ENCODE results near the gene BMP10. TPM values are rescaled to one million over a fixed set of nuclear protein-coding genes. Genes with fewer than 3 reads are reported as not detected.

BMP10 gene, protein sequence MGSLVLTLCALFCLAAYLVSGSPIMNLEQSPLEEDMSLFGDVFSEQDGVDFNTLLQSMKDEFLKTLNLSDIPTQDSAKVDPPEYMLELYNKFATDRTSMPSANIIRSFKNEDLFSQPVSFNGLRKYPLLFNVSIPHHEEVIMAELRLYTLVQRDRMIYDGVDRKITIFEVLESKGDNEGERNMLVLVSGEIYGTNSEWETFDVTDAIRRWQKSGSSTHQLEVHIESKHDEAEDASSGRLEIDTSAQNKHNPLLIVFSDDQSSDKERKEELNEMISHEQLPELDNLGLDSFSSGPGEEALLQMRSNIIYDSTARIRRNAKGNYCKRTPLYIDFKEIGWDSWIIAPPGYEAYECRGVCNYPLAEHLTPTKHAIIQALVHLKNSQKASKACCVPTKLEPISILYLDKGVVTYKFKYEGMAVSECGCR
- polyA plus RNA-seq (2013, experiment 1 of 2): not detected
- polyA plus RNA-seq (2013, experiment 2 of 2): not detected

DNA sequence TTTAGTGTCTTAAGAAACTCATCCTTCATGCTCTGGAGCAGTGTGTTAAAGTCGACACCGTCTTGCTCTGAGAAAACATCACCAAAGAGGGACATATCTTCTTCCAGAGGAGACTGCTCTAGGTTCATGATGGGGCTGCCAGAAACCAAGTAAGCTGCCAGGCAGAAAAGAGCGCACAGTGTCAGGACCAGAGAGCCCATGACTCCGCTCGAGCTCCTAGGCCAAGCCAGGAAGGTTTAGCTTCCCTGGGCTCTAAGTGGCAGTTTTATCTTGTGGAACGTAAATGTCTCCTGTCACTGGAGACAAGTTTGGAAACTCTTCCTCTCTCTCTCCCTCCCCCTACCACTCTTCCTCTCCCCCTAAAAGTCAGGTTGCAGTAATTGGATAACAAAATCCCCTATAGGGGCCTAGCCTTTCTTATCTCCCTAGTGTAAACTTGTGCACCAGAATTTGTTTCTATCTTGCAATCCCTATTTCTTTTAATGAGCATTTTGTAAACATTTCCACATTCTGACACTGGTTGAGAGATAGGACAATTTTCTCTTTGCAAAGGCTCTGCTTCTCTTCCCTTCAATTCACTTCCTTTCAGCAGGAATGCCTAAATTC lies at the start of gene BMP10:
TSS of gene BMP10 (minus strand) at position 239 of the 606 bp plus-strand sequence. CDS start at position 200, 39 bp downstream.
- H3K4ac ChIP-seq (ENCODE audit: low read length): no peak within 1 kb of the TSS
- H3K23ac ChIP-seq (ENCODE audit: low read depth, low read length, poor library complexity): no peak within 1 kb of the TSS
- H3K14ac ChIP-seq (ENCODE audit: low read length): no peak within 1 kb of the TSS
- no peak within 1 kb of the TSS for H4K8ac ChIP-seq (ENCODE audit: low read depth, low read length)
- H3K27me3 ChIP-seq (ENCODE audit: control insufficient read depth in 3 of 3, insufficient read depth in 3 of 3, low read depth in 1 of 3, low read length in 3 of 3): no peaks in the 10 kb centered on the region
- H3K9me3 ChIP-seq (replicated peaks in 1 of 2; ENCODE audit: control insufficient read depth in 2 of 2, insufficient read depth in 1 of 2, low read depth in 1 of 2, low read length in 2 of 2): no peaks in the 10 kb centered on the region
- no peaks in the 10 kb centered on the region for H3K36me3 ChIP-seq (replicated peaks in 1 of 2; ENCODE audit: control insufficient read depth in 2 of 2, insufficient read depth in 2 of 2, low read length in 2 of 2)
- H3K79me1 ChIP-seq (ENCODE audit: low read depth, low read length): no peaks in the 10 kb centered on the region
- no peak within 1 kb of the TSS for H3K27ac ChIP-seq (replicated peaks; ENCODE audit: low read length)
- no peak within 1 kb of the TSS for H2AK5ac ChIP-seq (ENCODE audit: low read depth, low read length)
- no peak within 1 kb of the TSS for H2AFZ ChIP-seq (ENCODE audit: low read length)
- H2BK12ac ChIP-seq (ENCODE audit: low read length): no peak within 1 kb of the TSS
- H3K4me3 ChIP-seq (ENCODE audit: low read length in 2 of 2): no peak within 1 kb of the TSS
- H2BK120ac ChIP-seq (ENCODE audit: low read depth, low read length): no peak within 1 kb of the TSS
- no peak within 1 kb of the TSS for H4K91ac ChIP-seq (ENCODE audit: low read depth, low read length, poor library complexity)
- H2BK5ac ChIP-seq (ENCODE audit: low read length): no peak within 1 kb of the TSS
- no peak within 1 kb of the TSS for H2BK15ac ChIP-seq (ENCODE audit: low read length)
- WGBS, 2 donors (ENCODE audit: extremely low coverage in 2 of 2, insufficient read length in 2 of 2, insufficient replicate concordance in 1 of 2): no CpG with 5 or more reads among the region's 6 CpGs
- no peak within 1 kb of the TSS for H3K9ac ChIP-seq (ENCODE audit: low read depth, low read length, poor library complexity)
- H3K18ac ChIP-seq (ENCODE audit: low read length): no peak within 1 kb of the TSS
- no peak within 1 kb of the TSS for H3K4me2 ChIP-seq (ENCODE audit: insufficient read depth, low read length, poor library complexity, severe bottlenecking)
- no peaks in the 10 kb centered on the region for H3K4me1 ChIP-seq (ENCODE audit: control insufficient read depth in 2 of 2, insufficient read depth in 1 of 2, low read depth in 1 of 2, low read length in 2 of 2)
- no peak for DNase-seq (ENCODE audit: low spot score)

DNA sequence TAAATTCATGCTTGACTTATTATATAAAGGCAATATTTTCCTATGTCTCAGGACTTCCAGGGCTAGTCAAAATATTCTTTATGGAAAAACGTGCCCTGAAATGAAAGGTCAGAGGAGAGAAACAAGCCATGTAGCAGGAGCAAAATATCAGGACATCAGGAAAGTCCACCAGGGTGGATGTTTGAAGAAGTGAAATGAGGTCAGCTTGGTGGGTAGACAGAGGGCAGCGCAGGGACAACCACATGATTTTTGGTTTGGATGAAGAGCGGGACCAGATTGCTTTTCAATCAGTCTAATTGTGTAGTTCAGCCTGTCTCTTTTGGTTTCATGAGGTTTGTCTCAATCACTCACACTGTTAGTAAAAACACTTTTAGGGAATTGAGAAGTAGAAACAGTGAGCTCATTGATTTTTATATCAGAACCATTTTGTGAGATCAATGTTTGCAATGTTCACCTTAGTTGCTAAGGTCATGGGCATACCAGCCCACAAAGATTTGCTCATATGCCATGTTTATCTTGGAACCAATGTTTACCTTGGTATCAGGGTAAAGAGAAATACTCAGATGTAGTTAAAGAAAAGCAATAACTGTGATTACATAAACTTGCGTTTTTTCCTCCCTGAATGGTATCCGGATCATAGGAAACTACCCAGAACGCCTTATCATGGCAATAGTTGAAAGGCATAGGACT lies 49.4 kb upstream of the BMP10 start:
- no peak for DNase-seq (ENCODE audit: low spot score)
- Histone ChIP-seq H2BK12ac (ENCODE audit: low read length) (no peak overlapping the region), H4K91ac (ENCODE audit: low read depth, low read length, poor library complexity) (no peak overlapping the region), H2BK15ac (ENCODE audit: low read length) (no peak overlapping the region), H2AFZ (ENCODE audit: low read length) (no peak overlapping the region), H3K9ac (ENCODE audit: low read depth, low read length, poor library complexity) (no peak overlapping the region), H3K4me2 (ENCODE audit: insufficient read depth, low read length, poor library complexity, severe bottlenecking) (no peak overlapping the region), H2AK5ac (ENCODE audit: low read depth, low read length) (no peak overlapping the region), H2BK5ac (ENCODE audit: low read length) (no peak overlapping the region), H3K27me3 (ENCODE audit: control insufficient read depth in 3 of 3, insufficient read depth in 3 of 3, low read depth in 1 of 3, low read length in 3 of 3) (peaks cover 0 to 2% (median 0%) of the 10 kb centered on the region in 3 experiments), H3K23ac (ENCODE audit: low read depth, low read length, poor library complexity) (no peak overlapping the region), H3K27ac (replicated peaks; ENCODE audit: low read length) (no peak overlapping the region), H3K36me3 (replicated peaks in 1 of 2; ENCODE audit: control insufficient read depth in 2 of 2, insufficient read depth in 2 of 2, low read length in 2 of 2) (no peaks in the 10 kb centered on the region), H3K18ac (ENCODE audit: low read length) (no peak overlapping the region), H3K4ac (ENCODE audit: low read length) (no peak overlapping the region), H4K8ac (ENCODE audit: low read depth, low read length) (no peak overlapping the region), H3K4me1 (ENCODE audit: control insufficient read depth in 2 of 2, insufficient read depth in 1 of 2, low read depth in 1 of 2, low read length in 2 of 2) (no peaks in the 10 kb centered on the region), H3K79me1 (ENCODE audit: low read depth, low read length) (no peaks in the 10 kb centered on the region), H3K9me3 (replicated peaks in 1 of 2; ENCODE audit: control insufficient read depth in 2 of 2, insufficient read depth in 1 of 2, low read depth in 1 of 2, low read length in 2 of 2) (no peaks in the 10 kb centered on the region), H2BK120ac (ENCODE audit: low read depth, low read length) (no peak overlapping the region), H3K4me3 (ENCODE audit: low read length in 2 of 2) (no peak overlapping the region), H3K14ac (ENCODE audit: low read length) (no peak overlapping the region)
- WGBS, 2 donors (ENCODE audit: extremely low coverage in 2 of 2, insufficient read length in 2 of 2, insufficient replicate concordance in 1 of 2): no CpG with 5 or more reads among the region's 6 CpGs

DNA sequence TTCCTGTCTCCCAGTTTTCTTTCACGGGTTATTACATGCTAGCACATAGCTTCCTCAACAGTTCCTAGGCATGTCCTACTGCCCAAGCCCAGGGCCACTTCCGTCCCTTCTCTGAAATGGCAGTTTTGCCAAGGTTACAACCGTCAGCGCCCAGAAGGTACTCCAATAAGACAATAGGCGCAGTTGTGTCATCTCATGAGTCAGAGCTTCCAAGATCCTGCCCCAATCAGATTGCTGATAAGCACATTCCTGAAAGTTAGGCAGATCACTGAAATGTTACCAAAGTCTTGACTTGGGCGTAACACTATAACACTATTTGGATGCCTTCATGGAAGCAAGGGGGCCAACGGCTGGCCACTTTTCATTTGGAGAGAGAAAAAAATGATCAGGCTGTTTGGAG lies 47.3 kb upstream of the BMP10 start:
- H2BK5ac ChIP-seq (ENCODE audit: low read length): no peak overlapping the region
- H3K27ac ChIP-seq (replicated peaks; ENCODE audit: low read length): no peak overlapping the region
- H3K4me3 ChIP-seq (ENCODE audit: low read length in 2 of 2): no peak overlapping the region
- no peak overlapping the region for H3K14ac ChIP-seq (ENCODE audit: low read length)
- H3K18ac ChIP-seq (ENCODE audit: low read length): no peak overlapping the region
- H2BK15ac ChIP-seq (ENCODE audit: low read length): no peak overlapping the region
- DNase-seq (ENCODE audit: low spot score): no peak
- no peak overlapping the region for H3K4ac ChIP-seq (ENCODE audit: low read length)
- no peaks in the 10 kb centered on the region for H3K36me3 ChIP-seq (replicated peaks in 1 of 2; ENCODE audit: control insufficient read depth in 2 of 2, insufficient read depth in 2 of 2, low read length in 2 of 2)
- H3K9ac ChIP-seq (ENCODE audit: low read depth, low read length, poor library complexity): no peak overlapping the region
- H2AK5ac ChIP-seq (ENCODE audit: low read depth, low read length): no peak overlapping the region
- no peak overlapping the region for H2BK12ac ChIP-seq (ENCODE audit: low read length)
- peaks cover 0 to 2% (median 0%) of the 10 kb centered on the region in 3 experiments for H3K27me3 ChIP-seq (ENCODE audit: control insufficient read depth in 3 of 3, insufficient read depth in 3 of 3, low read depth in 1 of 3, low read length in 3 of 3)
- H4K8ac ChIP-seq (ENCODE audit: low read depth, low read length): no peak overlapping the region
- H2AFZ ChIP-seq (ENCODE audit: low read length): no peak overlapping the region
- no peaks in the 10 kb centered on the region for H3K9me3 ChIP-seq (replicated peaks in 1 of 2; ENCODE audit: control insufficient read depth in 2 of 2, insufficient read depth in 1 of 2, low read depth in 1 of 2, low read length in 2 of 2)
- no peak overlapping the region for H4K91ac ChIP-seq (ENCODE audit: low read depth, low read length, poor library complexity)
- H2BK120ac ChIP-seq (ENCODE audit: low read depth, low read length): no peak overlapping the region
- H3K79me1 ChIP-seq (ENCODE audit: low read depth, low read length): no peaks in the 10 kb centered on the region
- no peak overlapping the region for H3K23ac ChIP-seq (ENCODE audit: low read depth, low read length, poor library complexity)
- H3K4me2 ChIP-seq (ENCODE audit: insufficient read depth, low read length, poor library complexity, severe bottlenecking): no peak overlapping the region
- no CpG with 5 or more reads among the region's 7 CpGs for WGBS, 2 donors (ENCODE audit: extremely low coverage in 2 of 2, insufficient read length in 2 of 2, insufficient replicate concordance in 1 of 2)
- H3K4me1 ChIP-seq (ENCODE audit: control insufficient read depth in 2 of 2, insufficient read depth in 1 of 2, low read depth in 1 of 2, low read length in 2 of 2): no peaks in the 10 kb centered on the region
